AG09319 (cell line): ENCODE measurements around the gene UBL4B.

Experiments
- DNase-seq: peaks from one replicate; pipeline ENCODE4 v3.0.0-alpha.2; 2010; ENCODE audit warnings: low read depth; ENCODE audit errors: extremely low read depth
- CTCF ChIP-seq: IDR thresholded peaks from 2 replicates; pipeline ENCODE4 v1.5.1; 2011; ENCODE audit warnings: low read depth, mild to moderate bottlenecking, inconsistent platforms, low read length, moderate library complexity

UBL4B gene

GRCh38 chr1:110107867-110108469 is 4.3 kb upstream of the UBL4B start:
- no peak for TF ChIP-seq CTCF
- no peak for DNase-seq

- DNase-seq = no peak
- TF ChIP-seq CTCF = no peak
Observed at GRCh38 chr1:110111081-110111480, 1.2 kb upstream of the UBL4B start.

GRCh38 chr1:110112656-110113055 is 413 bp downstream of the UBL4B start:
- TF ChIP-seq CTCF = no peak
- no peak for DNase-seq

GRCh38 chr1:110113551-110113950 is 1.3 kb downstream of the UBL4B start:
- TF ChIP-seq CTCF = no peak
- DNase-seq = no peak

- no peak for TF ChIP-seq CTCF
- no peak for DNase-seq
Observed at GRCh38 chr1:110114173-110114572, 1.9 kb downstream of the UBL4B start.

GRCh38 chr1:110114784-110115183 is 2.5 kb downstream of the UBL4B start:
- TF ChIP-seq CTCF = no peak
- no peak for DNase-seq

- DNase-seq = no peak
- no peak for TF ChIP-seq CTCF
Observed at GRCh38 chr1:110118636-110119396, 6.6 kb downstream of the UBL4B start.
